A172 (cell line): ENCODE measurements around the gene TRIM8. TPM values are rescaled to one million over a fixed set of nuclear protein-coding genes. Genes with fewer than 3 reads are reported as not detected.

ENCODE experiments used
- DNase-seq: peaks from one replicate; pipeline ENCODE4 v3.0.0-alpha.2; 2015; ENCODE audit warnings: low spot score
- total RNA-seq: library from RNA; depleted of rRNA; stranded (reverse); fragments of >200 nt; shearing (Covaris generic); gene quantifications from 2 replicates; pipeline ENCODE4 v1.2.3, GENCODE V29; 2014

The TRIM8 gene
- total RNA-seq, 1 experiment from 2014 or later = 68.3 TPM

GRCh38 chr10:102616066-102616770, 28.1 kb upstream of the TRIM8 start:
- no peak for DNase-seq

DNA sequence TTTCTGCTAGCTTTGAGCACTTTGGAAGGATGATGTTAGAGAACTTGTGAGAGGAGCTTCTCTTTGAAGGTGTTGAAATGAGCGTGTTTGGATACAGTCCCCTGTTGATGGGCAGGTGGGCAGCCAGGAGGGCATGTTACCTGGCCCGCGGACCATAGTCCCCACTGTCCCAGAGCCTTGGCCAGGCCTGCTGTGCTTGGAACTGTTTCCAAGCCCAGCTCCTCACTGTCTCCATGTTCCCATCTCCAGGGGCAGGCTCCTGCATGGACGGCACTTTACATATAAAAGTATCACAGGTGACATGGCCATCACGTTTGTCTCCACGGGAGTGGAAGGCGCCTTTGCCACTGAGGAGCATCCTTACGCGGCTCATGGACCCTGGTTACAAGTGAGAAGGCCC, 27.2 kb upstream of the TRIM8 start:
- DNase-seq = no peak

DNA sequence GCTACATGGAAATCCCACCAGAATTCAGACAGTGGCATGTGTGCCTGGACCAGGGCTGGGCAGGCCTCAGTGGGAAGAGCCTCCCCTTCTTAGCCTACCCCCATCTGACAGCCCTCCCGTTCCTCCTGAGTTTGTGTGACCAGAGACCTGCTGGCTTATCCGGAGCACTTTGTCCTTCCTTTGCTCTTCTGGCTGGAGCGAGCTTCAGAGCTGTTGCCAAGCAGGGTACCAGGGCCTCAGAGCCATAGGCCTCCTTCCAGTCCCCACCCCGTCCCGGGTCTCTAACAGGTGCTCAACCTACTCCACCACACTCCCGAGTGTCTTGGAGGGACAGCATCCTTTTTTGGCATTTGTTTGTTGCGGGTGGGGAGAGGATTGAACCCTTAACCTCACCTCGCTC, 26.5 kb upstream of the TRIM8 start:
- DNase-seq = no peak

DNA sequence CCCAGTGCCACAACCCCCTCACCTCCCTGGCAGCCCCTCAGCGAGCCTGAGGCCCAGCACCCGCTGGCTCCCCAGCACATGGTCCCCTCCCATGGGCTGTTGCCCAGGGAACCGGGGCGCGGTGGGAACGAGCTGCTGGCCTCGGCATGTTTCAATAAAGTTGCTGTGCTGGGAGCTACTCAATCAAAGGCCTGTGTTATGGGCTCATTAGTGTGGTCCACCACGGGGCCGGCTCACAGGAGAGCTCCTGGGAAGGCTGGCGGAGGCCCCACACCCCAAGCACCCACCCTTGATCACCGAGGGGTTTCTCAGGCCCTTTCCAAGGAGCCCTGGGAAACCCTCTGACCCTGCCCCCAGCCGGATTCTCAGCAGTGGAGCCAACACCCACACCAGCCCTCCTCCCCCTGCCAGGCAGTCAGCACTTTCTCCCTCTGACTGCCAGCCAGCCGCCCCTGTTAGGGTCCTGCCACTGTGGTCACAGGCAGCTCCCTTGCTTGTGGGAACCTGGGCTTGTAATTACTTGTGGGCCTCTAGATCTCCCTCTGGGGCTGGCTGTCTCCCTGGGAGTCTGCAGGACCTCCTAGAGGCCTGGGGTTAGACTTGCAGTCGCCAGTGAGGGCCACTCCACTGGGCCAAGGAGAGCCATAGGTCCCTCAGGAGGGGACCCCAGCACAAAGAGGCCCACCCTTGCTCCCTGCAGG, 24.8 kb upstream of the TRIM8 start:
- DNase-seq = no peak

DNA sequence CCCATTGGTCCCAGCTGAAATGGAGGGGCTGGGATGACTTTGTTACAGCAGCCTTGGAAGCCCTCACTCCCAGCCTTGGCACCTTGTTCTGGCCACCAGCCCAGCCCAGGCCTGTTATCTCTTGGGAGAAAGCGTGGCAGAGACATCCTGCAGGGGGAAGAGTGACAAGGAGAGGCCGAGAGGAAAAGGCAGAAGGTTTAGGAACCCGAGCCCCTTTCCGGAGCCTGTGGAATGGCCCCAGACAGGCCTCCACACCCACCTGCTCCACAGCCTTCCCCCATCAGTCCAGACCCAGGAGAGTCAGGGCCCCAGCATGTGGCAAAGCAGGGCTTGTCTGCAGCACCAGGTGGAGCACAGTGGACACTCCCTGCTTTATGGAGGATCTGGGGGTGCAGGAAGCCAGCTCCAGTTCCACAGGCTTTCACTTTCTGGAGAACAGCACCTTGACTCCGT, 24.1 kb upstream of the TRIM8 start:
- DNase-seq = no peak

DNA sequence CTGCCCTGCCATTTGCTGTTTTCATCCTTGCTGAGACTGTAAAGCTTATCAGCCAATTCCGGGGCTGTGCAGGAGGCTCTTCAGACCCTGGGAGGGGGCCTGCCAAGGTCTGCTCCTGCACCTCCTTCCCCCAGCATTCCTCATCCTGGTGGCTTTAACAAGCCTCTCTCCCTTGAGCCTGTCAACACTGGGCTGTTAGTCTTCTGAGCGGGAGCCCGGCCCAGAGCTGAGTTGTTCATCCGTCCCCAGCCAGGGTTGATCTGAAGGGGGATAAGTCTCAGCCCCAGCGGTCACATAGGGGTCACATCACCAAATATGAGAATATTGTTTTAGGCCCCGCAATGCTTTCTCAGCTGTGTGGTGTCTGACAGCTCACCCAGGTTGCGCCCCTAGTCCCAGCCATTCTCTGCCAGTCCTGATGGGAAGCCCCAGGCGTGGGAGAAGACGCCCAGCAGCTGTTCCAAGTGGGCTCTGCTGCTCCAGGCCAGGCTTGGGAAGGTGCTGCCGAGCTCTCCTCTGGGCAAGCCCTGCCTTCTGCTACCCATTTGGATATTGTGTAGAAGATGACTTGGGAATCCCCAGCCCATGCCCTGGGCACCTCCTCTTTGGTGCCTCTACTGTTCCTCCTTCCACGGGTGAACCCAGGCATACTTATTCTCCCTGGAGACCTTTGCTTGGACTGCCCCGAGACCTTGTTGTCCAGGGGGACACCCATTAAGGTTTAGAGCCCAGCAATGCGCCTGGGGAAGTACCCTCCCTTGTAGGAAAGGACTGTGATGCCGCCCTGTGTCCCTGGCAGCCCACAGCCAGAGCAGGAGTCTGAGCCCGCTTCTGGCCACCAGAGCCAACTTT, 23.5 kb upstream of the TRIM8 start:
- DNase-seq = no peak

DNA sequence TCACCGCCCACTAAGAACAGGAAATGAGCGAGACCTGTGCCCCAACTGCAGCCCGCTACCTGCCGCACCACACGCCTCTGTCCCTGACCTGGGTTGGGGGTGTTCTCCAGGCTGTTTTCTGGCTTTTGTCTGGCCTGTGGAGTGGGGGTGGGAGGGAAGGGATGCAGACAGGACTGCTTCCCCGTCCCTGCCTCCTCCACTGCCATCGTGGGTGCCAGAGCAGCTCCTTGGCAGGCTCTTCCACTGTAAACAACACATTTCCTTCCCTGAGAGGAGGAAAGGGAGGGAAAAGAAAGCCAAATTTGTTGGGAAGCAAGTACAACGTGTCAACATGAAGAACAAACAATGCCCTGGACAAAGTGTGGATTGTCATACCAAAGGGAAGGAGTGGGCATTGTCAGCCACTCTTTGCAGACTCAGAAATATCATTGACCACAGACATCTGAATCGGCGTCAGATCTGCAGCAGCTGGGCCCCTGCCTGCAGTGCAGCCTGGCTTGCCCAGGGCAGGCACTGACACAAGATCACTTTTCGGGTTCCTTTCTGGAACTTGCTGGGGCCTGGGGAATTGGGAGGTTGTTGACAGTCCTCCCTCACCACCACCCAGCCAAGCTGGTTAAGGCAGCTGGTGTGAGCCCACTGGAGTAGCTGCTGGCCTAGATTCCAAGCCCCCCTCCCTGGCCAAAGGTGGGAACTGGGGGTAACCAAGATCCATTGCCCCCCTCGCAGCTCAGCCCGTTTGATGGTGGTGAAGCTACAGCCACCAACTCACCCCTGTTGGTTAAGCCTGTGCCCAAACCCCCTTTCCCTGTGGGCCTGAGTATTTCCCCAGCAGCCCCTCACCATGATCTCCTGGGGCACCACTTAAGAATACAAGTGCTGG, 22.6 kb upstream of the TRIM8 start:
- no peak for DNase-seq

DNA sequence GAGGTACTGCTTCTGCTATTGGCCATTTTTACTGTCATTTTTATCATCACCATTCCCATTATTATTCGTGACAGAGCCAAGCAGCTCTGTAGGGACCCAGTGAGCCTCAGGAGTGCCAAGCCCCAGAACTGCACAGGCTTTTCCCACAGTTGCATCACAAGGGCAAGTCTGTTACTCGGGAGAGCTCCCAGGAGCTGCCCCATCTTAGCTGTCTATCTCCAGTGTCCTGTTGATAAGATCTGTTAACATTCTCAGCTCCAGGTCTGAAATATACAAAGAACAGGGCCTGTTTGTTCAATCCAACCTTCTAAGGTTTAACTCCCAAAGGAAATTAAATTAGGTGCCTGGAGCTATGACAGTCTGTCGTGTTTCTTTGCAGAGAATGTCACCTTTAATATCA, 20.2 kb upstream of the TRIM8 start:
- no peak for DNase-seq

DNA sequence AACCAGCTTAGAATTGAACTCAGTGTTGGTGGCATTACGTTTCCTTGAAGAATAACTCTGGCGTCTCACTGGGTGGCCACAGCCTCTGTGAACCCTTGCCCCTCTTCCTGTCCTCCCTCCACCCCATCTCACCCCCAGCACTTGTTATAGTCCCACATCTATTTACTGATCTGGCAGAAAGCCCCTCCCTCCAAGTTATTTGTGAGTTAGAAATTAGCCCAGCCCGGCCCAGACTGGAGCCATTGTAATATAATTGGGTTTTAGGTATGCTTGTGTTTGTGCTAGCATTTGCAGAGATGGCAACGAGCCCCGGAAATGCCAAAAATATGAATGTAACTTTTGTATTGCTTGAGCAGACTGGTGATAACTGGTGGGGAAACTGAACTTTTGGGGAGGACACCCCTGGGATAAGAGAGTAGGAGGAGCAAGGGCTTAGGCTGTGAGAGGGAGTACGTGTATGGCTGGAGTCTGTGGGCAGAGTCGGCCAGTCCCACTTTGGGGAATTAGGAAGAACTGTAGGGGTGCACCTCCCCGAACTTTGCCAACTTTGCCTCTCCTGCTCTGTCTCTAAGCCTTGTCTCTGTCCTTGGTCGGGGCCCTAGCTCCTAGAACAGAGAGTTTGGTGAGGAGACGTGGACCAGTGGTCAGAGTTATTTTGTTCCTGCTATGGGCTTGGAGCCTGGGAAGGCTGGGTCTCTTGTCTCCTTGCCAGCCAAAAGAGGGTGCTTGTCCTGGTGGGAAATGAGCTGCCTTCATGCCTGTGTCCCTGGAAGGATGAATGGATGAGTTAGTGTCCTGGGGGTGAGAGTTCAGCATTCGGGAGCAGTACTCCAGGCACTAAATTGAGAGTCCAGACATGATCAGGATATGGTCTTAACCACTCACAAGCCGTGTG, 19.3 kb upstream of the TRIM8 start:
- DNase-seq = no peak

DNA sequence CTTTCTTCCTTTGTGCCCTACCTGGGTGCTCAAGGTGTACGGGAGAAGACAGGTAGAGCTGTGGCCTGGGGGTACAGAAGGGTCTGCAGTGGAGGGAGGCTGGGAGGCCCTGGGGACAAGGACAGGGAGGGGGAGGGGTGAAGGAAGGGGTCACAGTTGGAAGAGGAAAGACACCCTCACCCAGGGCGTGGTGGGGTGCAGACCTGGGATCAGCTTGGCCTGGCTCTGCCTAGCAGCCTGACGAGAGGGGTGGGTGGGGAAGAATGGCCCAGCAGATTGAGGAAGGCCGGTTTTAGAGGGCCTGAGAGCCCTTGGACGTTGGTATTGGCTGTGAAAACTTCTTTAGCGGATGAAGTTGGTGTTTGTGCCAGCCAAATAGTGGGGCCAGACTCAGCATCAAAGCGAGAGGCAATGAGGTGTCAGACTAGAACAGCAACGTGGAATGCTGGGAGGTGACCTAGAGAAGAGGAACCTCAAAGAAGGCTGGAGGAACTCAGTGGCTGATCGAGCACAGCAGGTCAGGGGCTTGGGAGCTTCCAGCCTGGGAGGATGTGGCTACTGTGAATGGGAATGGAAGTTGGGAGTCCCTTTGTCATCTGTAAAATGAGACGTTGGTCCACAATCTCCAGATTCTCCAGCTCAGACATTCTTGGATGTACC, 18.1 kb upstream of the TRIM8 start:
- DNase-seq = no peak

- no peak for DNase-seq
Observed at GRCh38 chr10:102627291-102627735, 17.0 kb upstream of the TRIM8 start.

DNA sequence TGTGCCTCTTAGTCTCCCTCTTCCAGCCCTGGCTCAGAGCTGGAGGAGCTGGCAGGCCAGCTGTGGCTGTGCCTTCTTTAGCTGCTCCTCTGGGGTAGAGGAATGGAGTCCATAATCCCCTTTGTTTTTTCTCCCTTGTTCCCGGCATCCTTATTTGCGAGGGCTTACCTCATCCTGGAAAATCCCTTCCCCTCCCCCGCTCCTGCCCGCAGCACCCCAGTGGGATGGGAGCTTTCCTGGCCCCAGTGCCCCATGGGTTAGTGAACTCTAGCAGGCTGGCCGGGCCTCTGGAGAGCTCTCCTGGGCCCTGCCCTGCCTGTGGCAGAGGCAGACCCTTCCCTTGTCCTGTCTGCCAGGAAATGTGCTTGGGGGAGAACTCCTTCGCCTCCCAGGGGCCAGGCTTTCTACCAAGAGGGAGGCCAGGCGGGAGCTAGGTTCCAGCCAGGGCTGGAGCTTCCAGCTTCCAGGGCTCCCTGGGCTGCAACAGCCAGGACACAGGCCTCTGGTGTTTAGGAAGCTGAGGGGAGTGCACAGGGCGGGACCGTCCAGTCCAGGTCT, 16.5 kb upstream of the TRIM8 start:
- DNase-seq = peak; percentile 85

GRCh38 chr10:102628451-102628911, 15.8 kb upstream of the TRIM8 start:
- peak; percentile 72 for DNase-seq

GRCh38 chr10:102629661-102630614, 14.3 kb upstream of the TRIM8 start:
- peak; percentile 99 for DNase-seq

GRCh38 chr10:102630663-102631062, 13.6 kb upstream of the TRIM8 start:
- DNase-seq = no peak

DNA sequence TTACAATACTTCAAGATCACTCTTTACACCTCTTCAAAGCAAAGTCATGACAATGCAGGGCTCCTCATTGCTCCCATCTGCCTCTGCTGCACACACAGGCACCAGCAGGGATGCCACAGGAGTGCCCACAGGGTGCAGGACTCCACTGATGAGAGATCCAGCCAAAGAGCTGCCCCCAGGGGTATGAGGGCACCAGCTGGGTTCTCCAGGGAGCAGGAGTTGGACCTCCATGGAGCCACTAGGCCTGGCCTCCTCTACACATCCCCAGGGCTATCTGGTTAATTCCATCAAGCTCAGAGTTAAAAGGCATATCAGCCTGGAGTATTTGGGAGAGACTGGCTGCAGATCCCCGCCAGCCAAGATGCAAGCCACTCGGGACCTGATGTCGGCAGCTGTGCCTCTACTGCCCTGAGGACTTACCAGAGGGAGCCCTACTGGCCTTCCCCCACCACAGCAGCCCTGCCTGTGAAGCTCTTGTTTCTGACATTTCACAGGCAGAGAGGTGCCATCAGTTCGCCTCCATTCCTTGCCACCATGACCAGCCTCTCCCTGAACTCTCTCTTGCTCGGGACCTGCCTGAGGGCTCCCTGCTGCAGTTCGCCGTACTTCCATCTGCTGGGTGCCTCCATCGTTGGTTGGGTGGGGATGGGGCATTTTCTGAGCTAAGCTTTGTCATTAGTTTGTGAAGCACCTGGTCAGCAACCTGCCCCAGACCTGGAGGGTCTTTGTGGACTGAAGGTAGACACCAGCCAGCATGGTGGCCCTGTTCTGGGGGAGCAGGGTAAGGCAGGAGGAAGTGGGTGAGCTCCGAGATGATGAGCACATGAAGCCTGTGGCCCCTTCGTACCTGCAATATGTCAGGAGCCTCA, 12.5 kb upstream of the TRIM8 start:
- DNase-seq = no peak
